Stromal cell of bone marrow (primary cell): ENCODE results near the gene TPRA1.
A peak's percentile ranks its signal among the peaks of the same experiment; 100 is the strongest.

ENCODE experiments used
- DNase-seq: peaks from one replicate; pipeline ENCODE4 v3.0.0-alpha.2; 2012; ENCODE audit warnings: low read depth

The TPRA1 gene

GRCh38 chr3:127560051-127560787 lies 30.3 kb downstream of the TPRA1 start:
- DNase-seq = no peak

DNA sequence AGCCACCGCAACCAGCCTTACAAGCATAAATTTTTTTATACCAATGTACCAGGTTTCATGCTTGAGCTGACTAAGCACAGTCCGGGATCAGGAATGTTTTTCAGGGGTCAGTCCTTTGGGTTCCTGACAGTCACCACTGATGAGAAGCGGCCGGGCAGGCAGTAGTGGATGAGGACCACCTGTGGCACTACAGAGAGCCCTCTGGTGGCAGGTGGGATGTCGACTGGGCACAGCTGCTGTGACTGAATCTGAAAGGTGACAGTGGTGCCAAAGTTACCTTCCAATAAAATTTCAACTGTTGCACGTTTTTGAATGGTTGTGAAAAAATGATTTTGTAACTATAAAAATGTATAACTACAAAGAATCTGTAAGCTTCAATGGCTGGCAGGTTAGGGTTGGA lies 34.0 kb downstream of the TPRA1 start:
- no peak for DNase-seq

GRCh38 chr3:127555108-127555507 lies 35.4 kb downstream of the TPRA1 start:
- DNase-seq = no peak

DNA sequence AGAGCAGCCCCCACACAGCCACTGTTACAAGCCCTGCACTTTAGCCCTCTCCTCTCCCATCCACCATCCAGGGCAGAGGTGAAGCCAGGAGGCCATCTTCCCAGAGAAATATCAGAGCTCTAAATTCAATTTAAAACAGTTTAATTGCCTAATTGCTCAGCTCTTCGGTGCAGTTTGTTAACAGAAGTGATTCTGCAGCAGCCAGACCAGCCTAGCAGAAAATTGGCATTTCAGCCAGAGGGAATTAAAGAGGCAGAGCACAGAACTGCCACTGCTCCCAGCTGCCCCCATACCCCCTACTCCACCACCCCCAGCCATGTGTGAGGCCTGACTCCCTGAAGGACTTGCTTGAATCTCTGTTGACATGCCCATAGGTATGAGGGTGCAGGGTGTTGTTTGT lies 38.5 kb downstream of the TPRA1 start:
- no peak for DNase-seq

GRCh38 chr3:127551178-127551577 lies 39.4 kb downstream of the TPRA1 start:
- DNase-seq = no peak

- DNase-seq = no peak
These were observed 39.9 kb downstream of the TPRA1 start for GRCh38 chr3:127550468-127551157.

- no peak for DNase-seq
These were observed 40.6 kb downstream of the TPRA1 start for GRCh38 chr3:127549826-127550467.

DNA sequence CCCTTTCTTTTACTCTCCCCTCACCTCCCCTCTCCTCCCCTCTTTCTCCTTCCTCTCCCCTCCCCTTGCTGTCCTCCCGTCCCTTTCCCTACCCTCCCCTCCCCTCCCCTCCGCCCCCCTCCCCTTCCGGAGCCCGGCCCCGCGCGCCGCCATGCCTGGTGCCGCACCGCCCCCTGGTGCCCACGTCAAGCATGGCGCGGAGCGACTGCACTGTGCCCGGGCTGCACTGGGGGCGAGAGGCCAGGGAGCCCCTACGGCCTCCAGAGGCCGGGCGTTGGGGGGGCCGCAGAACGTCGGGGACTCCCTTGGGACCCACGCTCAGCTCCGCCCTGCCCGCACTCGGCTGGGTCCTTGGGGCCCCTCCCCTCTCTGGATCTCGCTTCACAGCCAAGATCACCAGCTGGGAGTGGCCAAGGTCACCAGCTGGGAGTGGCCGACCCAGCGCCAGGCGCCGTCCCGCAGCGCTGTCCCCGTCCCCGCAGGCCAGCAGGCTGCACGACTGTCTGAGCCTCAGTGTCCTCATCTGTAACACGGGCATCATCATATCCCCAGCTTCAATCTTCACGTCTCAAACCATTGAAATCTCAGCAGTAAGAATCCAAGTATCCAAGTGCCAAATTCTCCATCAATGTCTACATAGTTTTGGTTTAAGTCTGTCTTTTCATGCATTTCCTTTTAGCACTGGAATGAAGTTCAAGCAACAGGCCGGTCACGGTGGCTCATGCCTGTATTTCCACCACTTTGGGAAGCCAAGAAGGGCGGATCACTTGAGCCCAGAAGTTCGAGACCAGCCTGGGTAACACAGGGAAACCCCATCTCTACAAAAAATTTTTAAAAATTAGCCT lies 42.5 kb downstream of the TPRA1 start:
- DNase-seq = peak; percentile 15

DNA sequence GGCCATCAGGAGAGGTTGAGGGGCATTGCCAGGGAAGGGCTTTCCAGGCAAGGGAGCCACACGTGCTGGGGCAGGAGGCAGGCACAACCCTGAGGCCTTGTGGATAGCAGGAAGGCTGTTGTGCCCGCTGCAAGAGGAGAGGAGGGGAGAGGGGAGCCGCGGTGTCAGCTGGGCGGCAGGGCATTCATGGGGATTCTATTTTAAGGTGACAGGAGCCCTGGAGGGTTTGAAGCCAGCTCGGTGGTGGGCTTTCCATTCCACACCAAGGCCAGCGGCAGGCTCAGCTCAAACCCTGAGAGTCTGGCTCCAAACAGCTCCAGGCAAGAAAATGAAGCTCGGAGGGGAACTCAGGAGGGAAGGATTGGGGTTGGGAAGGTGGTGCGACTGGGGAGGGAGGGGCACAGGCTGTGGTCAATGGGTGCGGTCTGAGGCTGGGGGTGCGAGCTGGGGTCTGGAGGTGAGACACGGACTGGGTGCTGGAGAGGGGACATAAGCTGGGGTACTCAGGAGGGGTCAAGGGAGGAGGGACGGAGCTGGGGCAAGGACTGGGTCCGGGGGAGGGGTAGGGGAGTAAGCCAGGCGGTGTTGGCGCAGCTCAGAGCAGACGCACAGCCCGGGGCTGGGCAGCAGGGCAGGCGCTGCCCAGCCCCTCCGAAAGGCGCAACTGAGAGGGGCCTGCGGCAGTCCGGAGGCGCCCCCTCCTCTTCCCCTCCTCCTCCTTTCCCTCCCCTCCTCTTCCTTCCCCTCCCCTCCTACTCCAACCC lies 43.4 kb downstream of the TPRA1 start:
- DNase-seq = no peak

DNA sequence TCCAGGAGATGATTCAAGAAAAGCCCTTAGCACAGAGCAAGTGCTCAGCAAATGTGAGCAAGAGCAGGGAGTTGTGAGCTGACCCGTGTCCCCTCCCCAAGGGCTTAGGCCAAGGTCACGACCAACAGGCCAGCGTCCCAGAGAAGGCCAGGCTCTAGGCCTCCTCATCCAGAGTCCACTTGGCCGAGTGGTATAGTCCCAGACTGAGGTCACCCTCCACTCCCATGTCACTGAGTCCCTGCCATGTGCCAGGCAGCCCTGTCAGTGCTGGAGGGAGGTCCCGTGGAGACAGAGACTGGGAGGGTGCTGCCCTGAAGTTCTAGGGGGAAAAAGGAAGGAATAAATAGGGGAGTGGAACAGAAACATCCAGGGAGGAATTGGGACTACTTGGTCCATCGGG lies 44.0 kb downstream of the TPRA1 start:
- DNase-seq = no peak

GRCh38 chr3:127545711-127546457 lies 44.6 kb downstream of the TPRA1 start:
- DNase-seq = no peak

- DNase-seq = no peak
These were observed 45.3 kb downstream of the TPRA1 start for GRCh38 chr3:127545216-127545615.

DNA sequence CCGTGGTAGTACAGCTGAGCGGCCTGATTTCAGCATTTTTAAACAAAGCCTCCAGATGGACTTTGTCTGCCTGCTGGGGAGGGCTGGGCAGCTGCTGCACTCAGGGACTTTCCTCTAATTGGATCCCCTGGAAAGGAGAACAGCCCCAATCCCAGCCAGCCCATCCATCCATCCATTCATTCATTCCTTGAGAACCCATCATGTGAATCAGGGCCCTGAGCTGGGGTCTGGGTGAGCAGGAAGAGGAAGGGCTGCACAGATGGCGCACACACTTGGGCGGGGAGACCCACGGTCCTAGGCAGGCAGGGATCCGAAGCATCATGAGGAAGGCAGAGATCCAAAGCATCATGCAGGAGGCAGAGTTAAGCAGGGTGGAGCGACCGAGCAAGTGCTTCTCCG lies 45.7 kb downstream of the TPRA1 start:
- no peak for DNase-seq

DNA sequence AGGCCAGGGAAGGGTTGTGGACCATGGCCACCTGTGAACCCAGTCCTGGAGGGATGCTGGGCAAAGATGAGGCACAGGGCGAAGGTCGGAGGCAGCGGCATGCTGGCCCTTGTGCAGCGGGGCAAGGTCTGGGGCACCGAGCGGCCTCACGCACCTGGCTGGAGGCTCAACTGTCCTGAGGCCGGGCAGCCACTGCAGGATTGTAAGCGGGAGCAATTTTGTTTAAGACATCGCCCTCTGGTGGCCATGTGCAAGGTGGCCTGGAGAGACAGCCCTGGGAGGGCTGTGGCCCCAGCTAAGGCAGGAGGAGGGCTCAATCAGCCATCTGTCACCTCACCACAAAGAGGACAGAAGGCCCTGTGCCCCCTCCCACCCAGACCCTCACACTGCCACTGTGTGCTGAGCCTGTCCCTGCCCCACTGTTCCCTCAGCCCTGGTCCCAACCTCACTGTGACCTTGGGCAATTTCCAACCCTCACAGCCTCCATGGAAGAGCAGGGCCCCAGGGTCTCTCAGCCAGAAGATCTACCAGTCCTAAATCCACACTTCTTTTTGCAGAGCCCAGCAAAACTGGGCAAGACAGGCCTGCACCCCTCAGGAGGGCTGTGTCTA lies 46.2 kb downstream of the TPRA1 start:
- peak; percentile 33 for DNase-seq

- DNase-seq = no peak
These were observed 47.1 kb downstream of the TPRA1 start for GRCh38 chr3:127543441-127543840.

DNA sequence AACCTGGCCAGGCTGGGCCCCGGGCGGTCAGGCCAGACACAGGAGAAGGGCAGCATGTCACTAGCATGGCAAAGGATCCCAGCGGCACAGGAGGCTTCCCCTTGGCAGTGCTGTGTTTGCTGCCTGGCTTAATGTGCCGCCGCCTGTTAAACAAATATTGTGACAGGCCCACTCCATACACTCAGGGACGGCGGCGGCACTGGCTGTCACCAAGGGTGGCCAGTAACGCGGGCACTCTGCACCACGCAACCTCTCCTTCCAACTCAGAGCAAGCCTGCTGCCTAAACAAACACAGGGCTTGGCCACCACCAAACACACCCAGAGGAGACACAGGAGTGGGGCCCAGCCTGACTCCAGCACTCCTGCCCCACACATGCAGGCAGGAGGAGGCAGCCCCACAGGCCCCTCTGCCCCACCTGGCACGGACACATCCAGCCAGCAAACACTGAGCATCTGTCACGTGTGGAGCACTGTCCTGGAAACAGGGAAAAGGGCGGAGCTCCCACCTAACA lies 48.0 kb downstream of the TPRA1 start:
- DNase-seq = no peak

GRCh38 chr3:127541320-127541719 lies 49.2 kb downstream of the TPRA1 start:
- DNase-seq = no peak

- DNase-seq = no peak
These were observed 51.0 kb downstream of the TPRA1 start for GRCh38 chr3:127539366-127540060.

DNA sequence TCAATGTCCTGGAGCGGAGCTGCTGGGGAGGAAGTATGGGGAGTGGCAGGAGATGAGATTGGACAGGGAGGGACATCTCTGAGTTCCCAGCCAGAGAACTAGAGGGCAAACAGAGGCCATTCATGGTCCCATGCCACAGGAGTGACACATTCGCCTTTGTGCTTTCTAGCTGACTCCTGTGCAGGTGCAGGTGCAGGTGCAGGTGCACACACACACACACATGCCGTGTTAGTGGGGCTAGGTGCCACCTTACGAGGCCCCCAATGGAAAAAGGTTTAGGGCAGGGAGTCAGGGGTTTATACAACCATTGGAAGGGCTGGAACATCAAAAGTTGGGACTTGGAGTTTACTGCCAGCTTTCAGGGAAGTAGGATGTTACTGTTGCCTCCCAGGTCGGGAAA lies 52.0 kb downstream of the TPRA1 start:
- no peak for DNase-seq
